ENCODE data around the gene TMEM17.

GRCh38 chr2:62459672-62460071 lies 46.3 kb downstream of the TMEM17 start:
- no peak for TF ChIP-seq CTCF (IDR thresholded peaks at IDR 0.05; ENCODE audit: low read depth, low read length, poor library complexity, severe bottlenecking)
- TF ChIP-seq EZH2phosphoT487 (IDR thresholded peaks at IDR 0.05; ENCODE audit: borderline replicate concordance, low read length), result no peak
